ENCODE measurements around the gene UBE2A. TPM values are rescaled to one million over a fixed set of nuclear protein-coding genes. Genes with fewer than 3 reads are reported as not detected.

Gene UBE2A
- total RNA-seq, 1 donor from 2014 or later = 58.8 TPM

DNA sequence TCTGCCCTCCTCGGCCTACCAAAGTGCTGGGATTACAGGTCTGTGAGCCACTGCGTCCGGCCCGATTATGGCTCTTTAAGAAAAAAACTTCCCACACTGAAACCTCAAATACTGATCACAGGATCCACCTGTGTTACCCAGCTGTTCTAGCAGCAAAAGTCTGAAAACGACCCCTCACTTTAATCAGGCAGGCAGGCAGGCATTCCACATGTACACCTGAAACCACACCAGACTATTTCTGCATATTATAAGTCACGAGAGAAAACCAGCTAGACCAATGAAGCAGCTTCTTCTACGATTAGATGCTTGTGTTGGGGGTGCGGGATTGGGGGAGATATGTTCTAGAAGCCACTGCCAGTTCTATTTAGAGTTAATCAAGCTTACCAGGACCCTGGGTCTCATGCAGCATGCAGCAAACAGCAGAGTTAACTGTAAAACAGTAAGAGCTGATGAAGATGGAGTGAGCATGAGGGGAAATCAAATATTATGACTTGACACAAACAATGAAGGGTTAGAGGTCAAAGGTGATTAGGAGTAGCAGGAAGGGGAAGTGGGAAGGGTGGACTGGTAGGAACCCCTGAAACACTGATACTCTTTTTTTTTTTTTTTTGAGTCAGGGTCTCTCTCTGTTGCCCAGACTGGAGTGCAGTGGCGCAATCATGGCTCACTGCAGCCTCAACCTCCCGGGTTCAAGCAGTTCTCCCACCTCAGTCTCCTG lies 50.7 kb downstream of the UBE2A start:
- DNase-seq = no peak
- H3K4me3 Mint-ChIP-seq = no peak overlapping the region
- peaks cover 25% of the 10 kb centered on the region for H3K36me3 Mint-ChIP-seq (ENCODE audit: low read depth)
- H3K27me3 Mint-ChIP-seq = no peaks in the 10 kb centered on the region
- no peak overlapping the region for H3K27ac Mint-ChIP-seq
- no peaks in the 10 kb centered on the region for H3K9me3 Mint-ChIP-seq
- H3K4me1 Mint-ChIP-seq = no peaks in the 10 kb centered on the region
- intact Hi-C loops (cut with micrococcal nuclease) = no loop called here

- intact Hi-C loops (cut with micrococcal nuclease) = no loop called here
- H3K27ac Mint-ChIP-seq = peak overlapping the region; percentile 29
- no peak overlapping the region for H3K4me3 Mint-ChIP-seq
- DNase-seq = no peak
- H3K4me1 Mint-ChIP-seq = no peaks in the 10 kb centered on the region
- no peaks in the 10 kb centered on the region for H3K27me3 Mint-ChIP-seq
- no peaks in the 10 kb centered on the region for H3K9me3 Mint-ChIP-seq
- peaks cover 26% of the 10 kb centered on the region for H3K36me3 Mint-ChIP-seq (ENCODE audit: low read depth)
Measured at GRCh38 chrX:119625843-119626242, 51.5 kb downstream of the UBE2A start.

Other genes starting within 250 kb of the UBE2A start
- gene SLC25A43, start 175.2 kb upstream of the UBE2A start, total RNA-seq = 10.6 and 10.7 TPM in 2 replicates
- gene SLC25A5, start 106.1 kb upstream of the UBE2A start, total RNA-seq = 532 and 544 TPM in 2 replicates
- 24.4 and 25.4 TPM in 2 replicates for gene STEEP1, start 9.2 kb upstream of the UBE2A start, total RNA-seq
- 28.0 and 29.8 TPM in 2 replicates for gene NKRF, start 31.9 kb downstream of the UBE2A start, total RNA-seq
- gene SEPTIN6, start 118.6 kb downstream of the UBE2A start, total RNA-seq = 151 and 153 TPM in 2 replicates
- 0.35 and 0.45 TPM in 2 replicates for gene SOWAHD, start 184.0 kb downstream of the UBE2A start, total RNA-seq
- 2,109 and 2,135 TPM in 2 replicates for gene RPL39, start 217.1 kb downstream of the UBE2A start, total RNA-seq